Upper lobe of right lung (tissue), 1 donor: ENCODE results near the gene TXNRD2. TPM values are rescaled to one million over a fixed set of nuclear protein-coding genes. Genes with fewer than 3 reads are reported as not detected.
"Not testable (repeated sequence)": the region's sequence is repeated elsewhere in the genome, so short reads cannot be mapped to it uniquely, and the experiment has no call there.

Experiments used
- ATAC-seq: fragments of 200-7000 bp; cut with Tn5 transposase; one replicate; pipeline ENCODE4 v1.9.1; 2020; ENCODE audit warnings: mild to moderate bottlenecking, moderate library complexity
- DNase-seq: peaks from one replicate; pipeline ENCODE4 v3.0.0-alpha.2; 2020
- H3K27ac ChIP-seq: fragments of 200-600 bp; one replicate; pipeline ENCODE4 v1.8.0; 2022
- H3K27me3 ChIP-seq: fragments of 200-600 bp; one replicate; pipeline ENCODE4 v1.8.0; 2022; ENCODE audit warnings: mild to moderate bottlenecking
- H3K36me3 ChIP-seq: fragments of 200-600 bp; one replicate; pipeline ENCODE4 v1.8.0; 2022
- H3K4me1 ChIP-seq: fragments of 200-600 bp; one replicate; pipeline ENCODE4 v1.8.0; 2022
- H3K4me3 ChIP-seq: fragments of 200-600 bp; one replicate; pipeline ENCODE4 v1.8.0; 2022; ENCODE audit warnings: mild to moderate bottlenecking
- H3K9me3 ChIP-seq: fragments of 200-600 bp; one replicate; pipeline ENCODE4 v1.8.0; 2022
- CTCF ChIP-seq: fragments of 200-600 bp; IDR thresholded peaks from one replicate; pipeline ENCODE4 v1.8.0; 2022; ENCODE audit warnings: antibody characterized with exemption
- intact Hi-C: fragments of 100-400 bp; cut with DNase I; formaldehyde crosslinking; loops from one replicate; pipeline ENCODE4 v1.11.0; 2022
- total RNA-seq: library from RNA; stranded (reverse); fragmentation: NEBNext Ultra II Directional; extraction: Animal tissue kit (Norgen Biotek cat#: 25700); gene quantifications from one replicate; pipeline ENCODE4 v1.2.1, GENCODE V29; 2021
- donor health status: DM: no; HTN: yes; CAD: no; lungs with severe emphysema.

The TXNRD2 gene
- total RNA-seq, 1 donor from 2014 or later = 40.7 TPM

- no peak for TF ChIP-seq CTCF
- Histone ChIP-seq H3K36me3 (no peaks in the 10 kb centered on the region), H3K9me3 (no peaks in the 10 kb centered on the region), H3K27ac (peak overlapping the region; percentile 72), H3K27me3 (no peaks in the 10 kb centered on the region), H3K4me1 (peaks cover 37% of the 10 kb centered on the region), H3K4me3 (no peak overlapping the region)
- DNase-seq (peak; percentile 64), ATAC-seq (peak; percentile 14)
- intact Hi-C loops = no loop called here
These were observed 3.8 kb downstream of the TXNRD2 start for GRCh38 chr22:19937616-19938473.

- peak overlapping the region; percentile 72 for H3K27ac ChIP-seq
- no peak for TF ChIP-seq CTCF
- ATAC-seq (no peak), DNase-seq (no peak)
- intact Hi-C loops = no loop called here
- no peaks in the 10 kb centered on the region for H3K27me3 ChIP-seq
- H3K4me1 ChIP-seq = peaks cover 33% of the 10 kb centered on the region
- no peaks in the 10 kb centered on the region for H3K9me3 ChIP-seq
- H3K36me3 ChIP-seq = no peaks in the 10 kb centered on the region
- H3K4me3 ChIP-seq = no peak overlapping the region
These were observed 5.1 kb downstream of the TXNRD2 start for GRCh38 chr22:19936513-19936912.

GRCh38 chr22:19935123-19935718 lies 6.4 kb downstream of the TXNRD2 start:
- DNase-seq, H3K27ac ChIP-seq, intact Hi-C loops: not testable (repeated sequence)

GRCh38 chr22:19933341-19934241 lies 8.0 kb downstream of the TXNRD2 start:
- intact Hi-C loops = no loop called here
- no peaks in the 10 kb centered on the region for H3K36me3 ChIP-seq
- no peak for ATAC-seq
- H3K27me3 ChIP-seq = no peaks in the 10 kb centered on the region
- H3K9me3 ChIP-seq = no peaks in the 10 kb centered on the region
- H3K27ac ChIP-seq = no peak overlapping the region
- DNase-seq = peak; percentile 42
- no peak overlapping the region for H3K4me3 ChIP-seq
- TF ChIP-seq CTCF = no peak
- H3K4me1 ChIP-seq = peaks cover 25% of the 10 kb centered on the region

More at GRCh38 chr22:19935123-19935718, 6.4 kb downstream of the TXNRD2 start:
- H3K4me1 ChIP-seq = peaks cover 26% of the 10 kb centered on the region
- not testable (repeated sequence) for ATAC-seq, H3K36me3 ChIP-seq, H3K4me3 ChIP-seq, H3K9me3 ChIP-seq, H3K27me3 ChIP-seq

GRCh38 chr22:19932367-19933206 lies 9.0 kb downstream of the TXNRD2 start:
- Histone ChIP-seq H3K27ac (no peak overlapping the region), H3K4me3 (no peak overlapping the region), H3K4me1 (peaks cover 20% of the 10 kb centered on the region), H3K9me3 (no peaks in the 10 kb centered on the region), H3K36me3 (no peaks in the 10 kb centered on the region), H3K27me3 (no peaks in the 10 kb centered on the region)
- ATAC-seq (peak; percentile 83), DNase-seq (peak; percentile 62)
- intact Hi-C loops = no loop called here
- TF ChIP-seq CTCF = no peak
